ENCODE results near the gene ABCA13. TPM values are rescaled to one million over a fixed set of nuclear protein-coding genes. Genes with fewer than 3 reads are reported as not detected.

The ABCA13 gene
- polyA plus RNA-seq, 1 of the 3 experiments (the other 2 are of a cell fraction), result not detected

GRCh38 chr7:48471196-48471595, 299.9 kb downstream of the ABCA13 start (continued):
- TF ChIP-seq SIN3A (IDR thresholded peaks at IDR 0.05; ENCODE audit: borderline replicate concordance, low read depth, low read length), result no peak
- no peak for TF ChIP-seq PBX3 (IDR thresholded peaks at IDR 0.05)
- TF ChIP-seq TCF12 (IDR thresholded peaks at IDR 0.05), result no peak

- CTCF ChIA-PET, result interaction anchor here (0.6 to 1.4 kb wide), 2 partner anchors 362 to 577 kb away, joined by 3 read pairs; no protein-coding TSS in a partner anchor
- TF ChIP-seq MAX (IDR thresholded peaks at IDR 0.05; ENCODE audit: low read depth) (no peak), GATA2 (CRISPR knock-in tag; IDR thresholded peaks at IDR 0.05) (no peak), TEAD4 (IDR thresholded peaks at IDR 0.05; ENCODE audit: borderline replicate concordance, insufficient read depth) (no peak), NFIC (IDR thresholded peaks at IDR 0.05; ENCODE audit: borderline replicate concordance) (no peak), ZBTB33 (IDR thresholded peaks at IDR 0.05; ENCODE audit: borderline replicate concordance, low read depth) (no peak), NRF1 (IDR thresholded peaks at IDR 0.05; ENCODE audit: low read depth, low read length) (no peak), EZH2phosphoT487 (IDR thresholded peaks at IDR 0.05; ENCODE audit: borderline replicate concordance, low read depth) (no peak), FOSL2 (IDR thresholded peaks at IDR 0.05; ENCODE audit: borderline replicate concordance, low read depth) (no peak), YY1 (IDR thresholded peaks at IDR 0.05; ENCODE audit: low read depth) (no peak), RFX5 (IDR thresholded peaks at IDR 0.05; ENCODE audit: low read length) (no peak), TAF1 (IDR thresholded peaks at IDR 0.05; ENCODE audit: borderline replicate concordance, low read depth, low read length) (no peak), TCF12 (IDR thresholded peaks at IDR 0.05) (no peak)
These were observed 301.4 kb downstream of the ABCA13 start for GRCh38 chr7:48472640-48473039.

More at GRCh38 chr7:48472640-48473039, 301.4 kb downstream of the ABCA13 start:
- no peaks in the 10 kb centered on the region for H3K36me3 ChIP-seq (replicated peaks in 1 of 2; ENCODE audit: control insufficient read depth in 1 of 2, insufficient read depth in 2 of 2, low read length in 1 of 2)
- H4K20me1 ChIP-seq (ENCODE audit: insufficient read depth), result no peaks in the 10 kb centered on the region
- H3K27ac ChIP-seq (ENCODE audit: low read depth in 2 of 2, low read length in 1 of 2), result no peak overlapping the region
- H3K9ac ChIP-seq, result no peak overlapping the region
- no peaks in the 10 kb centered on the region for H3K9me2 ChIP-seq
- peaks cover 15% of the 10 kb centered on the region for H3K27me3 ChIP-seq (ENCODE audit: insufficient read depth)
- under 1% methylated on average over 4 of the region's 4 CpGs for WGBS (ENCODE audit: low lambda C conversion rate)
- no peaks in the 10 kb centered on the region for H3F3A ChIP-seq (replicated peaks; ENCODE audit: insufficient read depth)
- no peak overlapping the region for H2AFZ ChIP-seq (ENCODE audit: low read depth)
- no peaks in the 10 kb centered on the region for H3K9me3 ChIP-seq
- POLR2A ChIA-PET, result no interaction called here
- no peak overlapping the region for H3K4me3 ChIP-seq (ENCODE audit: low read depth in 2 of 2, low read length in 1 of 2)
- DNase-seq, result no peak
- H3K4me2 ChIP-seq, result no peak overlapping the region
- no peaks in the 10 kb centered on the region for H3K4me1 ChIP-seq (ENCODE audit: control insufficient read depth in 1 of 2, insufficient read depth in 2 of 2, low read depth in 1 of 2, low read length in 1 of 2)
- H3K79me2 ChIP-seq (ENCODE audit: insufficient read depth), result no peaks in the 10 kb centered on the region
